ENCODE measurements around the gene EFNA5.

EFNA5 gene

GRCh38 chr5:107377277-107377609 lies 293.5 kb downstream of the EFNA5 start:
- DNase-seq: no peak
- intact Hi-C loops (cut with DNase I): no loop called here

DNA sequence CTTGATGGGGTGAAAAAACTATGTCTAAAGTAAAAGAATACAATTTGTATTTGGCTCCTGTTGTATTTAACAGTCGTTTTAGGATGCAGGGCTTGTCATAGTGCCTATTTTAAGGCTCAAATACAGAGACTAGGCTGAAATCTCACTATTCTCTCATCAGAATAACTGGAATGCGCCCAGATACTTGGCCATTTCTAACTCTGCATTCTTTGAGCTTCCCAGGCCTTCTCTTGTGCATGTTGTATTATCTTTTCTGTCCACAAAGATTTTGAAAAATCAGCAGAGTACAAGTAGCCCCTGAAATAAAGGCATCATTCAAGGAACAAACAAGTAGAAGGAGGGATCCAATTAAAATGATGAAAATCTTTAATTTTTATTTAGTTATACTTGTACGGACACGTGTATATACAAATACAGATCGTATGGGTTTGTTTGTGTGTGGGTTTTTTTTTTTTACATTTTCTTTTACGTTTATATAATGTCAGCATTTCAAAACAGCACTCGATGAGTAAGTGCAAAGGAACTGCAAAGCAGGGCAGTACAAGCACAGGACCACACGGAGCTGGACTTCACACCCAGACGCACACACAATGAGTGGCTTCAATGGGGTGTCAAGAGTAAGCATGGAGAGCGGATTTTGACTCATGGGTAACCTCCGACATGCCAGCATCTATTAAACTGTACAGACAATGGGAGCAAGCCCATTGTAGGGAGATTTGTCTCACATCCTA lies 294.0 kb downstream of the EFNA5 start:
- DNase-seq: no peak
- intact Hi-C loops (cut with DNase I): no loop called here

DNA sequence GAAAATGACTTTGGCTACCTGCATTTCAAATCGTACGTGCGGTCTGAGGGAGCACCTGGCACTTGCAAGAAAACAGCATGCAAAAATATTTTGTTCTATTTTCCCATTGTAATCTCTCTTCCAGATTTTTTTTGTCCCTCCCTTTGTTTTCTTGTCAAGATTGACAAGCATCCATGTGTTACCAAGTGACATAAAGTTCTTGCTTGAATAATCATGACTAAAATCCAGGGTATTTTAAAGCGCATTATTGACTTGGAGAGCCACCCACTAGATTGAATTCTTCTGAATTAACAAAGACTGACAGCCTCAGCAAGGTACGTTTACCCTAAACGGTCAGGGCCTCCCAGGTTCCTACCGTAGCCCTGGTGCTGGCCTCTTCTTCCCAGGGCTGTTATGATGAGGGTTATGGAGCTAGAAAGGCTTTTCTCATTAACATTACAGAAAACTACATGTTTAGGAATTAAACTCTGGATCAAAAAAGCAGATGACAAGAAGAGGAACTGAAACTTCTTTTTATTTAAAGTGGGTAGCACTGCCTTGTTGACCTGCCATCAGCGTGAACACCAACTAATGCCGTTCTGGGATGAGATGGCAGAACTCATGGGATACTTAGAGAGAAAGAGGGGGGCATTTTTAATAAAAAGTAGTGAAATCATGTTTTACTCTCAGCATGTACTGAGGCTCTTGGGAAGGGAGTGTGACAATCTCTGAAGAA lies 297.0 kb downstream of the EFNA5 start:
- intact Hi-C loops (cut with DNase I): no loop called here
- no peak for DNase-seq

GRCh38 chr5:107372723-107373450 lies 297.9 kb downstream of the EFNA5 start:
- intact Hi-C loops (cut with DNase I): no loop called here
- no peak for DNase-seq

DNA sequence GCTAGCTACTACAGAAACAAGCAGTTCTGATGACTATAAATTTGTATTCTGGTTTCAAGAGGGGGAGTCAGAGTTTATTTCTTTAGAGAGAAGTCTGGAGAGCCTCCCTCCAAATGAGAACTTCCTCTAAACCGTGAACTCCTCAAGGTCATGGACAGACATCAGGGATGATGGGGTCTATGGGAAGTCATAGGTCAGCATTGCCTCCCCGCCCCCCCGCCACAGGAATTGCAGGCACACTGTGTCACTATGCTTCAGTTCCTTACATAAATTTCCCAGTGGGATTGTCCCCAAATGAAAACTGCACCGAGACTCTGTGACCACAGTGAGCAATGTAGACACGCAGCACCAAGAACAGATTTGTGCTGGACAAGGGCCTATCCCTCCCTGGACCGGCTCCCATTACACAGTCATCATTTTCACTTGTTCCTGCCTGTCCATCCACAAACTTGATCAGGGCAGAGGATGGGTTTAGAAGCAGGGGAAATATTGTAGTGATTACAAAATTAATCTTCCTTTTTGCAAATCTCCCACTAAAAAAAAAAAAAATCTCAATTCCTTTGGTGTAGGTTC lies 300.3 kb downstream of the EFNA5 start:
- intact Hi-C loops (cut with DNase I): no loop called here
- DNase-seq: no peak

- intact Hi-C loops (cut with DNase I): no loop called here
- DNase-seq: no peak
Observed at GRCh38 chr5:107369622-107370021, 301.1 kb downstream of the EFNA5 start.

DNA sequence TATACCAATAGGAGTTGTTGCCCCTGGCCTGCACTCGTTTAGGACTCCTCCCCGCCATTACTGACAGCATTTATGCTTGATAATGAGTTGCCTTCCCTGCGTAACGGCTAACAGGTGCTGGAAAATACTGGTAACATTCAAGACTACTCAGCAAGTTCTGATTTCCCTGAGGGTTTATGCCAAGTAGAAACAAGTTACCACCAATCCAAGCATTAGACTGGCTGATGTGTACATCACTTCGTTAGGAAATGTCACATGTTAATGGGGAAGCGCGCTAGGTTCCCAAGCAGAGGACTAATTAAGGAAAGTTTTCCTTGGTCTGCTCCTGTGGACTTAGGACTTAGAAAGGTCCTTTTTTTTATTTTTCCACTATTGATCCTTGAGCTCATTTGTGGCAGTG lies 302.1 kb downstream of the EFNA5 start:
- DNase-seq: no peak

DNA sequence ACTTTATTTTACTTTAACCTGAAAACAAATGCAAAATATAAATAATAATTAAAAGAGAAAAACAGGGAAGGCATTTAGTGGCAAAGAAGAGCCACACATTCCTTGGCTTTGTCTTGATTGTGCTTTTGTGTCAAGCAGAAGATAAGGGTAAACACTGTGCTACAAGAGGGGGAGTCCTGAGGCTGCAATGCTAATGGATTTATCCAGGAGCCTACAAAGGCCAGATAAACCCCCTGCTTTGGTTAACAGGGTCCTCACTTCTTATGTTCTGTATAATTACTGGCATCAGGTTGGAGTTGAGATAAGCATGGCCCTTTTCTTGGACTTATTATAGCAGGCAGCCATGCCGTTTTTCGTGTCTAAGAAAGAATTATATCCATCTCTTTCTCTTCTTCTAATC lies 302.8 kb downstream of the EFNA5 start:
- intact Hi-C loops (cut with DNase I): no loop called here
- no peak for DNase-seq

More for the DNA sequence above, 302.1 kb downstream of the EFNA5 start:
- intact Hi-C loops (cut with DNase I): no loop called here

- intact Hi-C loops (cut with DNase I): no loop called here
- DNase-seq: no peak
Observed at GRCh38 chr5:107367480-107367879, 303.3 kb downstream of the EFNA5 start.

DNA sequence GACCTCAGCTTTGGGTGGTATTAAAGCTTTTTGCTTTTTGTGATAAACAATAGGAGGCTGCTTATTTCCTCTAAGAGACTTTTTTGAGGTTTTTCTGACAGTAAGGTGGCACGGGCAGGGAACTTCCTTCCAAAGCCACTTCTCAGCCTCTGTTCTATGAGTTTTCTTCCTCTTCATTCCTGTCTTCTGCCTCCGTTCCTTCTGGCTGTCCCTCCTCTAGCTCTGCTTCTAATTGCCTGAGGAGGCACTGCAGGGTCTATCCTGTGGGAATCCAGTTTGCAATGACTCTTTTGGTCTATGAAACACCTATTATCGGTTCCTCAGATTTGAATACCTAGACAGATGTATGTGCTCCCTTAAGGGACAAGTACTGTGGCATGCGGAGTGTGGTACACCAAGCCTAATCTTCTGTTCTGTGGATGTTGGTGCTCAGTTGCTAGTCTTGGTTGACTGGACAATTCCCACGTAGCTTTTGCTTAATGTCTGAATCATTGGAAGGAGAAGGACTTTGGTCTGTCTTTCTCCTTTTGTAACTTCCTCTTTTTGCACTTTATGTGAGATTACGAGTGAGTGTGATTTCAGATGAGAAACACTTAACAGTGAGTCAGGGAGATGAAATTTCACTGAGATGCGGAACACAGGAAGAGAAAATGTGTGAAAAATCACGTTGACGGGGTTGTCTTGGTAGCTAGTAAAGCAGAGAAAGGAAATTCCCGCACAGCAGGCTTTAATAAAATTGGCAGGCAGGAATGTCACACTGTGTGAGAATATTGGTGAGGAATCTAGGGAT lies 305.2 kb downstream of the EFNA5 start:
- intact Hi-C loops (cut with DNase I): no loop called here
- DNase-seq: no peak

GRCh38 chr5:107364443-107365319 lies 306.1 kb downstream of the EFNA5 start:
- intact Hi-C loops (cut with DNase I): no loop called here
- DNase-seq: no peak

GRCh38 chr5:107363768-107364167 lies 307.0 kb downstream of the EFNA5 start:
- intact Hi-C loops (cut with DNase I): no loop called here
- DNase-seq: no peak

DNA sequence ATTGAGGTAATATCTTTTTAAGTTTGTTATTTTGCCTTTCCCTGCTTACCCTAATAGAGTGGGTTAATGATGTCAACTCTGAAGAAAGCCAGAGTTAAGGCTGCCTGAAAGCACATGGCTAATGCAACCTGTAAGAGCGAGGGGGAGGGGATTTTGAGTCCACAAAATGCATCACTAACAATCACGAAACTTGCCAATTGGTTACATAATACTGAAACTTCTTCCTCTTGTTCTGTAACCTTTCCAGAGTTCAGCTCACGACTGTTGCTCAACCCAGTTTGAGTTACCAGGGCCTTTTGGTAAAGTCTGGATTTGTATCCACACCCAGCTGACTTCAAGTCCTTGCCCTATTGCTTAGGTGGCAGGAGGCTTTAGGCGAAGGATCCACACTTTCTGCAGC lies 308.8 kb downstream of the EFNA5 start:
- DNase-seq: no peak
- intact Hi-C loops (cut with DNase I): no loop called here

GRCh38 chr5:107359916-107360234 lies 310.9 kb downstream of the EFNA5 start:
- intact Hi-C loops (cut with DNase I): no loop called here
- peak in 1 of 42 donors; percentile 22 for DNase-seq

DNA sequence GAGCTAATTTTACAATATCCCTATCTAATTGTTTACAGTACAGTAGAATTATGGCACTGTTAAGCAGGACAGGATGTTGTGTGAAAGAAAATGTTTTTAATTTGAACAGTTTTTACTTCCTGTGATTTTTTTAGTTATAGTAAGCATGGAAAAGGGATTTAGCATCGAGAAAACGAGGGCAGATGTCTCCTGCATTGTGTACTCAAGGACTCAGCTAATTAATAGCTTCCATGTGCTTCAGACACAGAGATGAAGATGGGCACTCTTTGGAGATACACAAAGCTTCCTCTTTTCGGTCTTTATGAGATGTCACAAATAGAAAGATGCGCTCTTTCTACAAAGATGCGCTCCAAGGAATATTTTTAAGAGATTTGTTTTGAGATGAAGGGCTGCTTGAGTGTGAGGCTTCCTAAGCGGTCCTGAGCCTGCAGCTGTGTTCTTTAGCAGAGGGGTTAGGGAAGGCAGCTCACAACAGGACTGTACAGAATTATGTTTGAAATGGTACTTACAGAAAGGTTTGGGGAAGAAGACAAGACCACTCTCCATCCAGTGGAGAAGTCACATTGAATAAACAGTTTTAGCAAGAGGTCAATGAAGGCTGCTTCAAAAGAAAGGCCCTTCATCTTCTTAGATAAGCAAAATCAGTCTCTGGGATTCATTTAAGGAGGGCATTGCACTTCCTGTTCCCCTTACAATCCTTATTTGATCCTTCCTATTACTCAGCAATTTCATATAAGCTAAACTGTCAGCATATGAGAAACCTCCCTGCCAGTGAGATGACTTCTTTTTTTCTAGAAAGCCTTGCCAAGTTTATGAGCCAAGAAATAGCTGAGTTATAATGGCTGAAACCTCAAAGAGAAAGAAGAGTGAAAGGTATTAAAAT lies 311.5 kb downstream of the EFNA5 start:
- no peak for DNase-seq
- intact Hi-C loops (cut with DNase I): no loop called here

GRCh38 chr5:107356891-107357290 lies 313.8 kb downstream of the EFNA5 start:
- intact Hi-C loops (cut with DNase I): no loop called here
- no peak for DNase-seq

GRCh38 chr5:107352576-107352975 lies 318.2 kb downstream of the EFNA5 start:
- no peak for DNase-seq
- intact Hi-C loops (cut with DNase I): no loop called here

Measured in head of caudate nucleus (tissue), 42 donors.